ENCODE results near the gene MAP3K10.
A peak's percentile ranks its signal among the peaks of the same experiment; 100 is the strongest.
"Not testable (repeated sequence)": the region's sequence is repeated elsewhere in the genome, so short reads cannot be mapped to it uniquely, and the experiment has no call there.

Gene MAP3K10

DNA sequence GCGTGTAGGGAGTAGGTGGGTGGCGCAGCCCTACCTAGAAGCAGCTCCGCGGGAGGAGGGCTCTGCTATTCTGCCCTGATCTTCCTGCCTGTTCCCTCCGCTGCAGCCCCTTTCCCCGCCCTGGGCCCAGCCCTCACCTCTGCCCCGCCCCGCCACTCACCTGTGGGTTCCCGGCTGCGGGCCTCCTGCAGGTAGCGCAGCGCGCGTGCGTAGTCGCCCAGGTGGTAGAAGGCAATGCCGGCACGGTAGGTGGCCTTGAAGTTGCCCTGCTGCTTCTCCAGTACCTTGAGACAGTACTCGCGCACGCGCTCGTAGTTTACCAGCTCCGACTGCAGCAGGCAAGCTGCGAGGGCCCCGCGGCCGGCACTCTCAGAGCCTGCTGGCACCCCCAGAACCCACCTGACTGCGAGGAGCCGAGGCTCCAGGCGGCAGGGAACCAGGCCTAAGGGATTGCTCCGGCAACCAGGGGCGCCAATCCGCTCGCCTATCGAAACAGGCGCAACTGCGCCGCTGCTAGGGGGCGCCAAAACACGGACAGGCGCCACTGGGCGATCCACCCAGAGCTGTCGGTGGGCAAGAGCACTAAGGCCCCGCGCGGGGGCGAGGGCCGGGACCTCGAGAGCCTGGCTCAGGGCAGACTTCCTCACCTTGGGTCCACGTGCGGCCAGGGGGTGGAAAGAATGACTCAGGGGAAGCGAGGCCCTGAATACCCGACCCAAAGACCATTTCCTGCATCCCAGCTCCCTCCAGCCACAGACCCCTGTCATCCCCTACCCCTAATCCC is 26.0 kb downstream of the MAP3K10 start:
- H3K36me3 ChIP-seq (ENCODE audit: insufficient read depth, low read length): no peaks in the 10 kb centered on the region
- no peak overlapping the region for H3K27ac ChIP-seq
- DNase-seq (ENCODE audit: low read depth, low spot score): no peak
- TF ChIP-seq POLR2AphosphoS5 (IDR thresholded peaks at IDR 0.05; ENCODE audit: borderline replicate concordance, low read depth, low read length) (no peak), EZH2 (IDR thresholded peaks at IDR 0.05) (no peak)
- H3K4me3 ChIP-seq: no peak overlapping the region
- H3K9me3 ChIP-seq (ENCODE audit: low read depth, low read length): no peaks in the 10 kb centered on the region
- no peak overlapping the region for H3K9ac ChIP-seq (ENCODE audit: insufficient read length)

DNA sequence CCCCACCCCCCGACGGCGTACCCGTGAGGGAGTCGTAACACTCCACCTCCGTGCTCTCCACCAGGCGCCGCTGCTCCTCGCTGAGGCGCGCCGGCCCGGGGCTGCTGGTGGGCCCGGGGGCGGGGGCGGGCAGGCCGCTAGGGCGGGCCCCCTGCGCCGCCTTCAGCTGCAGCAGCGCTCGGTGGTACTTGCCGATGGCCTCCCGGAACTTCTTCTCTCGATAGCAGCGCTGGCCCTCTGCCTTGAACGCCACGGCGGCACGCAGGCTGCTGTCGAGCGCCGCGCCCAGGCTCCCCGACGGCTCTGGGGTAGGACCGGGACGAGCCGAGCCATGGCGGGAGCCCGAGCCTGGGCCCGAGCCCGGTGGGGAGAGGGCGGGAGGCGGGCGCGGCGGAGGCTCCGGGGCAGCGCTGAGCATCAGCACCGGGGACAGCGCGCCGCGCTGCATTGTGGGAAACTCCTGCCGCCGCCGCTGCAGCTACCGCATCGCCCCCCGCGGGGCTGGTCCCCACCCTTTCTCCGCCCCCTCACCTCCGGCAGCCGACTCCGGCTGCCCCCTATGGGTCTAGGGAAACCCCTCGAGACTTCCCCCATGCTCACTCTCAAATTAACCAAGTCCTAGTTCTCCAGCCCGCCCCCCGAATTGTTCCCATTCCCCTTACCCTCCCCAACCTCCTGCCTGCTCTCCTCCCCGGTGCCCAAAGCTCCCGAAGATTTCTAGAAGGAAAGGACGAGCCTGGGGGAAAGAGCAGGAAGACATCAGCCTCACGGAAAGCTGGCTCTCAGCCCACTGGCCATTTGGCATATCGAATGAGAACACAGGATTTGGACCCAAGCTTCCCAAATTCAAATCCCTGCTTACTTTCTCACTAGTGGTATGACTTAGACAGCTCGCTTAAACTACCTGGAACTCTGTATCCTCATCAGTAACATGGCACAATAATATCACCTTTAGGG is 27.0 kb downstream of the MAP3K10 start, which contains the start of gene TTC9B:
Gene TTC9B (minus strand): TSS at position 451 of the 957 bp plus-strand sequence. CDS start 3 bp downstream, at position 448.
- TF ChIP-seq FOXP2 (optimal IDR thresholded peaks at IDR 0.05; ENCODE audit: control extremely low read depth, extremely low read length, insufficient read depth) (no peak), POLR2AphosphoS5 (IDR thresholded peaks at IDR 0.05; ENCODE audit: borderline replicate concordance, low read depth, low read length) (no peak), EZH2 (IDR thresholded peaks at IDR 0.05) (no peak)
- no peak within 1 kb of the TSS for H3K9ac ChIP-seq (ENCODE audit: insufficient read length)
- H3K27ac ChIP-seq: no peak within 1 kb of the TSS
- DNase-seq (ENCODE audit: low read depth, low spot score): no peak
- no peaks in the 10 kb centered on the region for H3K9me3 ChIP-seq (ENCODE audit: low read depth, low read length)
- H3K36me3 ChIP-seq (ENCODE audit: insufficient read depth, low read length): no peaks in the 10 kb centered on the region
- no peak within 1 kb of the TSS for H3K4me3 ChIP-seq

DNA sequence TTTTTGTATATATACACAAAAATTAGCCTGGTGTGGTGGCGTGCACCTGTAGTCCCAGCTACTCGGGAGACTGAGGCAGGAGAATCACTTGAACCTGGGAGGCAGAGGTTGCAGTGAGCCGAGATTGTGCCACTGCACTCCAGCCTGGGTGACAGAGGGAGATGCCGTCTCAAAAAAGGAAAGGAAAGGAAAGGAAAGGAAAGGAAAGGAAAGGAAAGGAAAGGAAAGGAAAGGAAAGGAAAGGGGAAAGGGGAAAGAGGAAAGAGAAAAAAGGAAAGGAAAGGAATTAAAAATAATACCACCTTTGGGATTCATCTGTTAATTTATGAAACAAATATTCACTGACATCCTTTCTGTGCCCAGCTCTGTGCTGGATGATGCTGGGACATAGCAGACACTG is 27.8 kb downstream of the MAP3K10 start:
- not testable (repeated sequence) for H3K9ac ChIP-seq (ENCODE audit: insufficient read length); H3K36me3 ChIP-seq (ENCODE audit: insufficient read depth, low read length); DNase-seq (ENCODE audit: low read depth, low spot score); H3K27ac ChIP-seq; H3K4me3 ChIP-seq; H3K9me3 ChIP-seq (ENCODE audit: low read depth, low read length)

DNA sequence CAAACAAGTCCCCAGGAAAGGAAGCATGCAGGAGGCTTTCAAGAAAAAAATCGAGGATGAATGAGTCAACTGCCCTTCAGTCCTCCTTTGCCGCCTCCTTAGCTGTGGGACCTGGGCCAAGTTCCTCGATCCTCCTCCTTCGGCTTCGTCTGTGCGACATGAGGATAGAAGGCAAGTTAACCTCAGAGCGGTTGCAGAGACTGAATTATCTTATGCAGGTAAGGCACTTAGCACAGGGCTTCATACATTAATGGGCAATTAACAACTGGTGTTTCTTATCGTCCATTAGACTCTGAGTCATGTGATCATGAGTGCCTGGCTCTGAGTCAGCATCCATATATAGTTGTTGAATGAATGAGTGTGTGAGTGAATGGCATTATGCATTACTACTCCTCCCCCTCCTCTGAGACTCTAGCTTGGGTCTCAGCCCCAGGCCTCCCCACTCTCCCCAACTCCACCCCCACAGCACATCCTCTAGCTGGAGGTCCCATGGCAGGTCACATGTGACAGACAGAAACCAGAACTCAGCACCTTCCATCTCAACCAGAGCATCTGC is 28.6 kb downstream of the MAP3K10 start:
- Histone ChIP-seq H3K4me3 (no peak overlapping the region), H3K27ac (no peak overlapping the region), H3K9me3 (ENCODE audit: low read depth, low read length) (no peaks in the 10 kb centered on the region), H3K9ac (ENCODE audit: insufficient read length) (no peak overlapping the region), H3K36me3 (ENCODE audit: insufficient read depth, low read length) (no peaks in the 10 kb centered on the region)
- TF ChIP-seq EZH2 (IDR thresholded peaks at IDR 0.05) (no peak), POLR2AphosphoS5 (IDR thresholded peaks at IDR 0.05; ENCODE audit: borderline replicate concordance, low read depth, low read length) (no peak), FOXP2 (optimal IDR thresholded peaks at IDR 0.05; ENCODE audit: control extremely low read depth, extremely low read length, insufficient read depth) (no peak)
- DNase-seq (ENCODE audit: low read depth, low spot score): no peak

DNA sequence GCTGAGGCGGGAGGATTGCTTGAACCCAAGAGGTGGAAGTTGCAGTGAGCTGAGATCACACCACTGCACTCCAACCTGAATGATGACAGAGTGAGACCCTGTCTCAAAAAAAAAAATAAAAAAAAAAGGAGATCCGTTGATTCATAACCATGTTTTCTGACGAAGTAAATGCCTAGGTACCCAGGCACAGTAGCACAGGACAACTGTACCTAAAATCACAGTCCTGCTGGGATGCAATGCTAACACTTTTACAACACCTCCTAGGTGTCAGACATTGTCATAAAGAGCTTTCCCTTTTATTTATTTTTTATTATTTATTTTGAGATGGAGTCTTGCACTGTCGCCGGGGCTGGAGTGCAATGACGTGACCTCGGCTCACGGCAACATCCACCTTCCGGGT is 29.4 kb downstream of the MAP3K10 start:
- H3K9ac ChIP-seq (ENCODE audit: insufficient read length): no peak overlapping the region
- H3K27ac ChIP-seq: no peak overlapping the region
- no peaks in the 10 kb centered on the region for H3K36me3 ChIP-seq (ENCODE audit: insufficient read depth, low read length)
- no peaks in the 10 kb centered on the region for H3K9me3 ChIP-seq (ENCODE audit: low read depth, low read length)
- H3K4me3 ChIP-seq: no peak overlapping the region
- DNase-seq (ENCODE audit: low read depth, low spot score): no peak
- TF ChIP-seq FOXP2 (optimal IDR thresholded peaks at IDR 0.05; ENCODE audit: control extremely low read depth, extremely low read length, insufficient read depth) (no peak), POLR2AphosphoS5 (IDR thresholded peaks at IDR 0.05; ENCODE audit: borderline replicate concordance, low read depth, low read length) (no peak), EZH2 (IDR thresholded peaks at IDR 0.05) (no peak)

DNA sequence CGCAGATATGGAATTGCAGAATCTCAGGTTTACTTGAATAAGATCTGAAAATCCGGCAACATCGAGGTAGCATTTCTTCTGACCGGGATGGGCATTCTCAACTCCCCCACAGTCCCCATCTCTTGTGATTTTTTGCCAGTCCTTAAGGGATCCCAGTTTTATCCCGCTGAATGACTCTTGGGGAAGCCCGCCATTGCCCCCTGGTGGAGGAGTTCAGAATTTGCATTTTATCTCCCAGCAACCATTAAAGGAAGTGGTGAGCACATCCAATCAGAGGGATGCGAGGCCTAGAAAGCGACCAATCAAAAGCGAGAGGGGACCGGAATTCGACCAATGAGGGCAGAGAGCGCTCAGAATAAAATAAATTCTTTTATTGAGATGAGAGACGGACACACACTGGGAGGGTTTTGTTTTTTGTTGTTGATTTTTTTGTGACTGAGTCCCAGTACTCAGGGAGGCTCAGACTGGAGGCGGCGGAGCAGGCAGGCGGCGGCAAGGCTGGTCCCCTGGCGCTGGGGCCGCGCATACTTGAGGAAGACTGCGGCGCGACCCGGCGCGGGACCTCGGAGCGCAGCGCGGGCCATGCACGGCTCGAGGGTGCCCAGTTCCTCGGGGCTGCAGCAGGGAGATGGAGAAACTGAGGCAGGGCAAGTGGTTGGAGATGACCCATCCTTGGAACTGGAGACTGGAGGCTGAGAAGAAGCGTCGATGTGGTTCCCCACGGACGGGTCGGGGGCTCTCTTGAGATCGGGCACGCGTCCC is 30.8 kb downstream of the MAP3K10 start:
- no peaks in the 10 kb centered on the region for H3K9me3 ChIP-seq (ENCODE audit: low read depth, low read length)

DNA sequence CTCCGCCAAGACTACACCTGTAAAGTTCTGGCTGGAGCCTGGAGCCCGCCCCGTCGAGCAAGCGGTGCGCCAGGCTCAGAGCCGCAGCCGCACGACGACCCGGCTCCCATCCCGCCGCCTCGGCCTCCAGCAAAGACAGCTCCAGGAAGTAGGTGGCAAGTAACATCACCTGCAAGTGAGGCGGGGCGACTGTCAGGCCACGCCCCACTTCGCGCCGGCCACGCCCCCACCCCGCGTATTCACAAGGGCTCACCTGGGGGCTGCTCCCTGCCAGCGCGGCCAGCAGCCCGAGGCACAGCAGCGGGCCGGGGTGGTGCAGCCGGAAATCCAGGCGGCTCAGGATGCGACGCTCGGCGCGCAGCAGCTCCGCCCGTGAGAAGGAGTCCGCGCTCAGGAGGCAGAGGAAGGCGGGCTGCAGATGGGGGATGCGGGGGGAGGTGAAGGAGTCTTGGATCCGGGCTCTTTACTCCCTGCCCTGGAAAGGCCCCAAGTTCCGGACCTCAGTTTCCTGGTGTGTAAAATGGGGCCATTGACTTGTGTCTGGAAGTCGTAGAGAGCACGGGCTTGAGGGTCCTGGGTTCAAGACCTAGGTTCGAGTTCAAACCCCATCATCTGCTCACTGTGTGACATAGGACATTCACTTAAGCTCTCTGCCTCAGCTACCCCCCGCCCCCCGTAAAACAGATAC is 32.1 kb downstream of the MAP3K10 start:
- Histone ChIP-seq H3K36me3 (ENCODE audit: insufficient read depth, low read length) (no peaks in the 10 kb centered on the region), H3K4me3 (no peak overlapping the region), H3K27ac (no peak overlapping the region), H3K9me3 (ENCODE audit: low read depth, low read length) (no peaks in the 10 kb centered on the region), H3K9ac (ENCODE audit: insufficient read length) (no peak overlapping the region)
- TF ChIP-seq FOXP2 (optimal IDR thresholded peaks at IDR 0.05; ENCODE audit: control extremely low read depth, extremely low read length, insufficient read depth) (no peak), EZH2 (IDR thresholded peaks at IDR 0.05) (no peak), POLR2AphosphoS5 (IDR thresholded peaks at IDR 0.05; ENCODE audit: borderline replicate concordance, low read depth, low read length) (no peak)
- DNase-seq (ENCODE audit: low read depth, low spot score): no peak

More for the DNA sequence above, 30.8 kb downstream of the MAP3K10 start:
- DNase-seq (ENCODE audit: low read depth, low spot score): peak; percentile 87
- Histone ChIP-seq H3K9ac (ENCODE audit: insufficient read length) (no peak overlapping the region), H3K4me3 (no peak overlapping the region), H3K27ac (no peak overlapping the region), H3K36me3 (ENCODE audit: insufficient read depth, low read length) (no peaks in the 10 kb centered on the region)
- TF ChIP-seq EZH2 (IDR thresholded peaks at IDR 0.05): no peak
- no peak for TF ChIP-seq FOXP2 (optimal IDR thresholded peaks at IDR 0.05; ENCODE audit: control extremely low read depth, extremely low read length, insufficient read depth)
- no peak for TF ChIP-seq POLR2AphosphoS5 (IDR thresholded peaks at IDR 0.05; ENCODE audit: borderline replicate concordance, low read depth, low read length)

Measured in SK-N-MC (cell line).